HepG2 (cell line): Measurements from ENCODE around the gene MARK2. TPM values are rescaled to one million over a fixed set of nuclear protein-coding genes. Genes with fewer than 3 reads are reported as not detected.

Source experiments
- ATAC-seq: fragments of 200-7000 bp; cut with Tn5 transposase; 3 replicates; pipeline ENCODE4 v1.9.1; 2020; ENCODE audit warnings: mild to moderate bottlenecking, moderate library complexity
- BruUV-seq: library from RNA; stranded (reverse); fragments of 400-500 nt; replicated peaks from 2 replicates; lab custom pipeline; 2021; lab: Mats Ljungman, UMichigan
- CTCF ChIA-PET: fragments of 300-600 bp; formaldehyde crosslinking; extraction: SDS; loops from one replicate; lab custom pipeline; 2021; ENCODE audit warnings: low total read pairs, inconsistent platforms, low intra/inter-chr PET ratio; lab: Yijun Ruan, JAX
- POLR2A ChIA-PET: fragments of 350-600 bp; sonication (Branson Sonifier 250); formaldehyde crosslinking; loops from one replicate; lab custom pipeline; 2020; ENCODE audit warnings: antibody characterized with exemption, inconsistent platforms; lab: Yijun Ruan, JAX
- DNase-seq: peaks from one replicate; pipeline ENCODE4 v3.0.0-alpha.2; 2015; ENCODE audit warnings: low spot score
- FAIRE-seq: peaks from 3 replicates; lab custom pipeline; 2011; peaks lifted over from hg19 to GRCh38; lab: Jason Lieb, UNC
- H2AFZ ChIP-seq: one replicate; pipeline ENCODE4 v1.6.1; 2011; ENCODE audit warnings: low read length, inconsistent platforms
- H3K27ac ChIP-seq: fragments of 300-600 bp; 3 replicates; pipeline ENCODE4 v1.8.0; 2011; ENCODE audit warnings: mixed run types, mild to moderate bottlenecking, mixed read lengths, low read length, inconsistent platforms; ENCODE audit not compliant: insufficient read depth; ENCODE audit errors: extremely low read length
- H3K27me3 ChIP-seq, 2 experiments: fragments of 200-600 bp in 1 of 2; 2 replicates in 1 of 2; 3 replicates in 1 of 2; pipeline versions ENCODE4 v1.6.0 to v1.8.0; 2011; ENCODE audit warnings: low read length in 2 of 2, mild to moderate bottlenecking in 2 of 2, moderate library complexity in 2 of 2, inconsistent platforms in 1 of 2; ENCODE audit not compliant: insufficient read depth in 2 of 2, control insufficient read depth in 1 of 2
- H3K36me3 ChIP-seq, 2 experiments: fragments of 200-600 bp in 1 of 2; replicated peaks in 1 of 2; 2 replicates in 1 of 2; 3 replicates in 1 of 2; pipeline versions ENCODE4 v1.5.1 to v1.8.0; 2011; ENCODE audit warnings: low read length in 2 of 2, inconsistent platforms in 1 of 2; ENCODE audit not compliant: insufficient read depth in 2 of 2, control insufficient read depth in 1 of 2
- H3K4me1 ChIP-seq: 2 replicates; pipeline ENCODE4 v1.5.1; 2012; ENCODE audit warnings: low read length, inconsistent platforms; ENCODE audit not compliant: insufficient read depth
- H3K4me2 ChIP-seq: 2 replicates; pipeline ENCODE4 v1.6.0; 2011; ENCODE audit warnings: low read depth, low read length, inconsistent platforms
- H3K4me3 ChIP-seq, 3 experiments: fragments of 200-600 bp in 1 of 3; sonication (generic), shearing (Covaris generic) in 1 of 3; replicated peaks in 1 of 3; 2 replicates each; pipeline ENCODE4 v1.5.1; 2011 to 2016; ENCODE audit warnings: low read length in 3 of 3, inconsistent platforms in 2 of 3, low read depth in 2 of 3, mild to moderate bottlenecking in 2 of 3, control low read depth in 1 of 3, mixed read lengths in 1 of 3; ENCODE audit not compliant: insufficient read depth in 1 of 3
- H3K79me2 ChIP-seq: one replicate; pipeline ENCODE4 v1.6.1; 2011; ENCODE audit warnings: low read length, inconsistent platforms; ENCODE audit not compliant: insufficient read depth
- H3K9ac ChIP-seq: 2 replicates; pipeline ENCODE4 v1.6.0; 2011; ENCODE audit warnings: mild to moderate bottlenecking, low read depth, low read length, inconsistent platforms; ENCODE audit not compliant: insufficient read depth
- H3K9me3 ChIP-seq: 2 replicates; pipeline ENCODE4 v1.5.1; 2012; ENCODE audit warnings: mild to moderate bottlenecking, low read length
- H4K20me1 ChIP-seq: 2 replicates; pipeline ENCODE4 v1.6.0; 2011; ENCODE audit warnings: inconsistent platforms, mild to moderate bottlenecking, low read length, moderate library complexity; ENCODE audit not compliant: insufficient read depth
- CHD2 ChIP-seq: IDR thresholded peaks from 2 replicates; pipeline ENCODE4 v1.6.1; 2011; ENCODE audit warnings: low read depth, low read length, improper control_type of control experiment
- HNRNPK ChIP-seq: fragments of 200-400 bp; formaldehyde crosslinking; IDR thresholded peaks from 2 replicates; pipeline ENCODE4 v1.6.1; 2018; ENCODE audit warnings: low read length, low read depth, moderate library complexity, mild to moderate bottlenecking; ENCODE audit not compliant: poor library complexity, severe bottlenecking
- MBD4 ChIP-seq: IDR thresholded peaks from 2 replicates; pipeline ENCODE4 v1.6.1; 2012; ENCODE audit warnings: low read length, inconsistent platforms, borderline replicate concordance
- NCOA2 ChIP-seq: sonication (generic); formaldehyde crosslinking; IDR thresholded peaks from 2 replicates; pipeline ENCODE4 v1.8.0; 2022; ENCODE audit warnings: inconsistent platforms
- NR3C1 ChIP-seq: sonication (generic); formaldehyde crosslinking; IDR thresholded peaks from 2 replicates; pipeline ENCODE4 v1.4.0; 2020; ENCODE audit warnings: missing genetic modification reagents
- PLRG1 ChIP-seq: fragments of 450-650 bp; conservative IDR thresholded peaks from 2 replicates; pipeline ENCODE4 v1.6.1; 2016
- SCMH1 ChIP-seq: sonication (generic); formaldehyde crosslinking; IDR thresholded peaks from 2 replicates; pipeline ENCODE4 v1.9.0; 2021; ENCODE audit warnings: missing genetic modification reagents, mild to moderate bottlenecking, borderline replicate concordance
- THAP11 ChIP-seq: IDR thresholded peaks from 2 replicates; pipeline ENCODE4 v1.6.1; 2016; ENCODE audit warnings: missing biosample characterization, missing genetic modification reagents
- XBP1 ChIP-seq: sonication (generic); formaldehyde crosslinking; IDR thresholded peaks from 2 replicates; pipeline ENCODE4 v1.5.0; 2020; ENCODE audit warnings: missing genetic modification reagents
- ZC3H13 ChIP-seq: sonication (generic); formaldehyde crosslinking; IDR thresholded peaks from 2 replicates; pipeline ENCODE4 v1.8.1; 2023; ENCODE audit warnings: mild to moderate bottlenecking, missing genetic modification reagents, moderate library complexity
- ZFP36L2 ChIP-seq: sonication (generic); formaldehyde crosslinking; IDR thresholded peaks from 2 replicates; pipeline ENCODE4 v1.4.0; 2020; ENCODE audit warnings: missing genetic modification reagents
- ZNF446 ChIP-seq: sonication (generic); formaldehyde crosslinking; IDR thresholded peaks from 2 replicates; pipeline ENCODE4 v1.5.0; 2020; ENCODE audit warnings: mild to moderate bottlenecking, missing genetic modification reagents
- ZNF598 ChIP-seq: sonication (generic); formaldehyde crosslinking; IDR thresholded peaks from 2 replicates; pipeline ENCODE4 v1.5.1; 2020; ENCODE audit warnings: mild to moderate bottlenecking, missing genetic modification reagents, borderline replicate concordance
- WGBS: methylation state at CpG from one replicate; pipeline ENCODE4 v1.1.6; 2017; ENCODE audit warnings: low lambda C conversion rate; 5-methylcytosine and 5-hydroxymethylcytosine counted together
- in situ Hi-C: cut with HindIII; loops from 2 replicates; pipeline ENCODE4 v1.10.0; 2017; ENCODE audit warnings: low pct_unique_long_range_greater_than_20kb; ENCODE audit not compliant: extremely low pct_ligation_motif_present
- intact Hi-C: fragments of 100-400 bp; cut with micrococcal nuclease; formaldehyde crosslinking; loops from one replicate; pipeline ENCODE4 v1.10.0; 2022; ENCODE audit not compliant: unreplicated experiment
- polyA plus RNA-seq, 8 experiments: library from polyadenylated mRNA; depleted of rRNA in 3 of 8; stranded (reverse) in 7 of 8; unstranded in 1 of 8; fragments of >200 nt; fragmentation: Illumina TruSeq in 4 of 8; extraction: Trizol in 4 of 8; gene quantifications; 2 replicates each; pipeline versions ENCODE4 v1.2.1 to v1.2.3, GENCODE V29; 2011 to 2016; ENCODE audit warnings: low read depth in 4 of 8, missing spikeins in 1 of 8, mixed read lengths in 1 of 8; ENCODE audit not compliant: insufficient read depth in 1 of 8
- total RNA-seq, 5 experiments: library from RNA; depleted of rRNA; stranded (reverse); fragments of >200 nt; fragmentation: Illumina TruSeq; extraction: Trizol; gene quantifications; 2 replicates each; pipeline ENCODE4 v1.2.3, GENCODE V29; 2016; ENCODE audit warnings: low read depth in 1 of 5
- TF ChIP-seq, protein P1 (sequence below): IDR thresholded peaks from 2 replicates; pipeline ENCODE4 v1.6.1; 2016; ENCODE audit warnings: missing biosample characterization, missing genetic modification reagents, low read depth

MARK2 gene
- total and polyA plus RNA-seq, 2 of the 13 experiments (the other 11 are each of a cell fraction or from before 2014, with no cell fraction given): 13.5 to 13.9 TPM

DNA sequence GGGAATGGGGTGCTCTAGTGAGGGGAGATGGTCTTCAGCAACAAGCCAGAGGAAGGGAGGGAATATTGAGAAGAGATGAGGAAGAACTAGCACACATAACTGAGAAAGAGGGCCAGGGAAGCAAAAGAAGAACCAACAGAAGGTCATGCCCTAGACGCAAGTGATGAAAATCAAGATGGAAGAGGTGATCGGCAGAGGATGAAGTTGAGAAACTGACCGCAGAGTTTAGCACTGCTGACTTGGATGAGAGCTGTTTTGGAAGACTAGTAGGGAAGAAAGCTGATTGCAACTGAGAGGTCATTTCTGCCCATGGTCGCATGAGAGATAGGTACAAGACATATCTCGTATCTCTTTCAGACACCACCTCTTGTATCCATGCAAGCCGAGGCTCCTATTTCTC lies 22.7 kb upstream of the MARK2 start:
- no peaks in the 10 kb centered on the region for H3K9me3 ChIP-seq
- peaks cover 19 to 43% of the 10 kb centered on the region in 2 experiments; a peak in 4 of 5 replicates for H3K36me3 ChIP-seq
- peaks cover 12% of the 10 kb centered on the region for H4K20me1 ChIP-seq
- no peak for TF ChIP-seq ZNF446
- no peak for TF ChIP-seq HNRNPK
- no peak for TF ChIP-seq XBP1 (CRISPR knock-in tag)
- TF ChIP-seq THAP11: no peak
- no peak for TF ChIP-seq NCOA2
- no peak for TF ChIP-seq MBD4
- TF ChIP-seq SCMH1: no peak
- no peak for TF ChIP-seq ZC3H13 (CRISPR knock-in tag)
- no peak for TF ChIP-seq CHD2
- TF ChIP-seq ZNF598 (CRISPR knock-in tag): no peak
- no peak for TF ChIP-seq PLRG1
- no peak for TF ChIP-seq ZFP36L2
- TF ChIP-seq NR3C1 (CRISPR knock-in tag): no peak
- TF ChIP-seq, protein P1, sequence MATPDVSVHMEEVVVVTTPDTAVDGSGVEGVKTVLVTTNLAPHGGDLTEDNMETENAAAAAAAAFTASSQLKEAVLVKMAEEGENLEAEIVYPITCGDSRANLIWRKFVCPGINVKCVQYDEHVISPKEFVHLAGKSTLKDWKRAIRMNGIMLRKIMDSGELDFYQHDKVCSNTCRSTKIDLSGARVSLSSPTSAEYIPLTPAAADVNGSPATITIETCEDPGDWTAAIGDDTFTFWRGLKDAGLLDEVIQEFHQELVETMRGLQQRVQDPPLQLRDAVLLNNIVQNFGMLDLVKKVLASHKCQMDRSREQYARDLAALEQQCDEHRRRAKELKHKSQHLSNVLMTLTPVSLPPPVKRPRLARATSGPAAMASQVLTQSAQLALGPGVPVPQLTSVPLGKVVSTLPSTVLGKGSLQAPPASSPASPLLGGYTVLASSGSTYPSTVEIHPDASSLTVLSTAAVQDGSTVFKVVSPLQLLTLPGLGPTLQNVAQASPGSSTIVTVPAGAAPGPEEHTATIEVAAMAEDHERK: no peak
- intact Hi-C loops (no loop called here), in situ Hi-C loops (no loop called here)
- no peak for DNase-seq
- peaks cover 36% of the 10 kb centered on the region for H3K79me2 ChIP-seq
- FAIRE-seq: no peak
- no peak overlapping the region for H3K4me2 ChIP-seq
- no peak overlapping the region for H2AFZ ChIP-seq
- H3K4me3 ChIP-seq: no peak overlapping the region
- no peaks in the 10 kb centered on the region for H3K27me3 ChIP-seq
- ChIA-PET POLR2A (no interaction called here), CTCF (no interaction called here)
- no peak for ATAC-seq
- H3K9ac ChIP-seq: no peak overlapping the region
- H3K4me1 ChIP-seq: peaks cover 40% of the 10 kb centered on the region
- WGBS: 96% methylated on average over 6 of the region's 6 CpGs
- BruUV-seq: no TSS peak
- H3K27ac ChIP-seq: no peak overlapping the region
